ENCODE results near the gene SEPTIN1.
"Not testable (repeated sequence)": the region's sequence is repeated elsewhere in the genome, so short reads cannot be mapped to it uniquely, and the experiment has no call there.

The SEPTIN1 gene

DNA sequence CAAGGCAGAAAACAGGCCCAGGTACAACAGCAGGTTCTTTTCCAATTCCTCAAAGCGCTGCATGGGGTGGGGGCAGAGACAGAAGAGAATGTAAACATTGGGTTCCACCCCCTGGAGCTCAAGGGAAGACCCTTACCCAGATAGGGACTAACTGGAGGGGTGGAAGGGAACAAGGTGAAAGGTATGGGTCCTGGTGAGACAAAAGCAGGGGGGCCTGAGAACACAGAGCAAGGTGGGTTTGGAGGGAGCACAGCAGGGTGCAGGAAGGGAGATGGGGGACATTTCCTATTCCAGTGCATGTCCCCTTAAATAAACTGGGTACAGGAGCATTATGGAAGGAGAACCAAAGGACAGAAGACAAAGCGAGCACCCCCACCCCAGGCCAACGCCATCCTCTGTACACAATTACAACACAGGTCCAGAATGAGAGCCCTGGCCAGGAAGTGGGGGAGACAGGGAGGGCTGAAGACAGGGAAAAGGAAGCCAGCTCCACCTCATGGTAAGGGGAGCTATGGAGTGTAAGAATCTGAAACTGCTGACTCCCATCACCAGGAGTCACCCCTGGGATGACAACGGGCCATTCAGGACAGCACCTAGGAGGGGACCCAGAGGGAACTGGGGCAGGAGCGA lies 25.2 kb downstream of the SEPTIN1 start:
- peak; percentile 41 for DNase-seq

DNA sequence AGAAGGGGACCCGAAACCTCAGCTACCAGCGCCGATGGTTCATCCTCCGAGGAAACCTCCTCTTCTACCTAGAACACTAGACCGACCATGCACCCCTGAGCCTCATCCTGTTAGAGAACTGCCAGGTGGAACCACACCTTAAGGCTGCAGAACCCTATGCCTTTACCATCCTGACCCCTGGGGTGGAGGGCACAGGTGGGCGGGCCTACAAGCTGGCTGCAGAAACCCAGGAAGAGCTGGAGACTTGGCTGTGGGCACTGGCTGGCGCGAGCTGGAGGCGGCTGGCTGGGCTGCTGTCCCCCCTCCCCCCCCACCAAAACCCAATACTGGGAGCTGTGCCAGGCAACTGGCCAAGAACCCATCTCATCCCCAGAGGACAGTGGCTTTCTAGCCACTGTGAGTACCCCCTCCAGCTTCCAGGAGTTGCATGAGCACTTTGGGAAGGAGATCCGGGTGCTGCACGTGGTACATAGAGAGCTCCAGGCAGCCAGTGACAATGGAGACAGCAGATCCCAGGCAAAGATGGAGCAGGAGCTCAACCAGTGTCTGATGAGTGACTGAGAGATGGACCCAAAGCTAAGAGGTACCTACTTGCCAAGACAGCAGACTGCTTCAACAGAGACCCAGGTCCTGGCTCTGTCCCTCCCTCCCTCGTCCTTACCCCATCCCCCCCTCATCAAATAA lies 25.8 kb downstream of the SEPTIN1 start:
- peak; percentile 40 for DNase-seq

DNA sequence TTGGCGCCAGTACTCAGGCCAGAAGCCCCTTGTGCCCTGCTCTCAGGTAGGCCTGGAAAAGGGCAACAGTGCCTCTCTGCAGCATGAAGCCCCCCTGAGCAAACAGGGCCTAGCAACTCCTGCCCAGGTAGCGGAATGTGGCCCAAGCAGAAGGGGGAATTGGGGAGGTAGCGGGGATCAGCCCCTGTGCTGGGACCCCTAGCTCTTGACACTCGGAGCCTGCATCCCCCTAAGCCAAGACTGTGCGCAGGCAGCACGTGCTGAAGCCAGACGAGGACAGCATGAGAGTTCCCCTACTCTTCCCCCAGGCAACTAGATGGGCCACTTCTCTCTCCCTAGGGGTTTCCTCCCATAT lies 26.4 kb downstream of the SEPTIN1 start:
- DNase-seq = no peak

DNA sequence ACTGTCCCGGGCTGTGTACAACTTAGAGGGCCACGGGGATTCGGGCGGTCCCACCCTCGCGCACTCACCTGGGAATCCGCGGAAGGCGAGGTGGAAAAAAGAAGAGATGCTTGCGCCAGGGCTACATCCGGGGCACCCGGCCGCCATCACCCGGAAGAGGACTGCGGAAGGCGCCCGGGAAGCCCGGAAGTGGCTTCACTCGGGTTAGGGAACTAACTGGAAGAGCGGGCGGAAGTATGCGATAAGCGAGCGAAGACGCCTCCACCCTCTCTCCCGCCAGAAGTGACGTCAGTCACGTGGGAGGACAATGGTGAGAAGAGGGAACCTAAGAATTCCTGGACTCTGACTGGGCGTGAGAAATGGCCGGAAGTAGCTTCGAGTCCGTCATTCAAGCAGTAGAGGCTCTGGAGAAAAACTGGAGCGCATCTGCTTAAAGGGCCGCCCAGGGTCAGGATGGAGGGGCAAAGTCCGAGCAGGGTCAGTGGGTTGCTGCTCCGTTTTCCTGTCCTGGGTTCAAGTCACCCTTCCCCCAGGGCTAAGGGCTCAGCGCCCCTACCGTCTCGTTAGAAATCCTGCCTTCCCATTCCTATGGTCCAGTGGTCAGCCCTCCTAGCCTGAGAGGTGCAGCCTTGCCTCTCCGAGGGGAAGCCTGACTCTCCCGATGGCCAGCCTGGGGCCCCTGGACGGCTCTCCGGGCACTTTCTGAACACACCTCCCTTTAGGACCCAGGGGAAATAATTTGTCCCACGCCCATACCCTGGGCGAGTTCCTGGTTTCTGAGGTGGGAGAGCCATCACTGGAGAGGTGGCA lies 27.0 kb downstream of the SEPTIN1 start, which contains the start of gene CD2BP2:
CD2BP2 (minus strand) TSS at position 165 of the 810 bp plus-strand sequence. CDS start 627 bp downstream, outside the sequence.
- DNase-seq = peak; percentile 99

DNA sequence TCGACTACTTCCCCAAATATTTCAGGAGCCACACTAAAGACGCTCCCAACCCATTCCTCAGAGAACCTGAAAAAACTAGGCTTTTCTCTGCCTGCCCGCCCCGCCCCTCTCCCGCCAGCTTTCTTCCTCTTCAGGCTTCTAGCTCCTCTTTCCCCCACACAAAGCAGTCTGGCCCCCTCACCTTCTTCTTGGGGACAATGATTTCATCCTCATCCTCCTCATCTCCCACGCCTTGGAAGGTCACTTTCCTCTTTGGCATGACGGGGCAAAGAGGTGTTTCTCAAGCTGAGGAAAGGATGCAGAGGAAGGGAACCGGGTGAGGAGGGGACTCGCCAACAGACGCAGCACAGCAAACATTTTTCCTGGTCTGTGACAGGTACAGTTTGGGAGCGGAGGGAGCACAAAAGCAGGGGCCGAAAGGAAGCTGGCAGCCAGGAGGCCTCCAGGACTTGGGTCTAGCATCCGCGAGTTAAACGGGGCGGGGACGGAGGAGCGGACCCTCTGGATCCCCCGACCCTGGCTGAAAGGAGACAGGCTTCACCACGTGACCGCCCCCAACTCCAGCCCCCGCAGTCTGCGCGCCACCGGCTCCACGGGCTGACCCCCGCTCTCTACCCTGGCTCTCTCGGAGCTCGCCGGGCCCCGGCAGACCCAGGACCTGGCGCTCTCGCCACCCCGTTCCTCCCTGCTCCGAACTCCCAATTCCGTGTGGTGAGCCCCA lies 27.8 kb downstream of the SEPTIN1 start:
- no peak for DNase-seq

DNA sequence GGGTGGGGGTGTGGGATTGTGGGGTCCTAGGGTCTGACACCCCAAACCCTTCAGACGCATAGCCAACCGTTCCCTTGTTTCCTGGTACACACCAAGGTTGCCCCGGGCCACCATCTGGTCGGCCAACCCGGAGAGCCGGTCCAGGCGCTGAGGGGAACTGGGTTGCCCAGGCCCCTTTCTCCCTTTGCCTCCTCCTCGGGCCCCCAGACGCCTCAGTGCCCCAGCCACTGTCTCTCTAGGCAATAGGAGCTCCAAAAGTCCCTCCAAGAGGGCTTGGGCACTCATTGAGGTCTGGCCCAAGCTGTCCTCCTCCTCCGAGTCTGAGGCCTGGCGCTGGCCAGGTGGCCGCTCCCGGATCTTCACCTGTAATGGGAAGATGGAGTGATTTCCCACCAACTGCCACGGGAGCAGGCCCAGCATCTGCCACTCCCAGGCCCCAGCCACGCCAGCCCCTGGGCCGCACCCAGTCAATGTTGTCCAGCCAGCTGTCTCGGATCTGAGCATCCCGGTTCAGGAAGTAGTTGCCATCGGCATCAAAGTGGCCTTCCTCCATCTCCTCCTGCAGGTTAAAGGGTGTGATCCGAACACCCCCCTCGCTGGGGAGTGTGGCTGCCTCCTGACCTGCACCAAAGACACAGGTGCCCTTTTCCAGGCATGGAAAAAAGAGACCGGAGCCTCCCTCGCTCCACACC lies 28.8 kb downstream of the SEPTIN1 start:
- no peak for DNase-seq

DNA sequence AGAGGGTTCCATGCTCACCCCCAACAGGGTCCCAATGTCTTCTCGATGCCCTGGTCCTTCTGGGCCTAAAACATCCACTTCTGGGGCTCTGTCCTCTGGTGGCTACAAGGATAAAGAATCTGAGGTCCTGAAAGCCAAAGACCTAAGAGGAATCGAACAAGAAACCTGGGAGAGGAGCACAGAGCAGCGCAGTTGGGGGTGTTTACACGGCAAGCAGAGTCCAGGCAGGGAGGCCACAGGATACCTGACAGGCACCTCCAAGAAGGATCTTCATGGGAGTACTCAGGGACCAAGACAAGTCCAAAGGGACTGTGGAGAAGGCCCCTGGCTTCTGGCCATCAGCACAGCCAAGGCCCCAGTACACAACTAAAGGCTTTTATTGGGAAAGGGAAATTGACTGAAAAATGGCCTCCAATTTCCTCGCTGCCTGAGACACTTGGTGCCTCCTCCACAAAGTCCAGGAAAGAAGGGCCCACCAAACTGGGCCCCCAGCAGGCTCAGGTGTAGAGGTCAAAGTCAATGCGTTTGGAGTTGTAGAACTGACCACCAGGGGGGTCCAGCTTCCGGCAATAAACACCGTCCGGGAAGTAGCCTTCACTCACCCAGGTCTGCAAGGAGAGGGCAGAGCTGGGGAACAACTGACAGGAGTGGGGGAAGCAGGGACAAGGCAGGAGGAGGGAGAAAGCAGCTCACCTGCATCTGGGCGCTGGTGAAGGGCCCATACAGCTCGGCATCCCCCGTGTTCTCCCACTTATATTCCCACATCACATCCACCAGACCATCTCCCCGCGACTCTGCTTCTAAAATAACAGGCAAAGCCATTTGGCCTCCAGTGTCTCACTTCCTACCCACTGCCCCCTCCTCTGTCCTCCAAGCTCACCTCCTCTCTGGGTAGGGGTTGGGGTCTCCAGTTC lies 29.6 kb downstream of the SEPTIN1 start:
- DNase-seq = no peak

DNA sequence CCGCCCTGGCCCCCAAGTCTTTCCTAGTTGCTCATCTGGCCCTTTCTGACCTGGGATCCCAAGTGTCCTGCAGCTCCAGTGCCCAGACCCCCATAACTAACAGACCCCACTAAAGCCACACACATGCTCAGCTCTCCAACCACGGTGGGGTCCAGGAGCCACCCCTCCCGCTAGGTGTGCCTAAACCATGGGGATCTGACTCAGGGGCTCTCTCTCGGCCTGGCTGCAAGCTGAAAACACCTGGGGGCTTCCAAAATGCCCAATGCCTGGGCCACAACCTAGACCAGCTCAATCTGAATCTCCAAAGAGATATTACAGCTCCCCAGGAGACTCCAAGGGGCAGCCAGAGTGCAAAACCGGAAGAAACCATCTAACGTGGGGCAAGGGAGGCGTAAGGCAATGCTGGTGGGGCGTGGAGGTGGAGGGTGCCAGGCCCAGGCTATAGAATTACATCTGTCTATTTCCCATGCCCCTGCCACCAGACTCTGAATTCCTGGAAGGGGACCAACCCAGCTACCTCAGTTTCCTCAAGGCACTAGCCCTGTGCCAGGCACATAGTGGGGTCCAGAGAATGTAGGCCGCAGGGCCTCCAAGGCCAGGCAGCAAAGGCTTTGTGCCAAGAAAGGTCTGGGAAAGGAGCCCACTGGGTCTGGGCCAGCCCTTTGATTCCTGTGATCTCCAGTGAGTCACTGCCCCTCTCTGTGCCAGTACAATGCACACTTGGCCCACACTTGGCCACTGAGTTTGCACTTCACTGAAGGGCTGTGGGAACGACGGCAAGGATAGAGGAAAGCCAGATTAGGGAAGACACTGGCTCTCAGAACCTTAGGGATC lies 30.6 kb downstream of the SEPTIN1 start:
- no peak for DNase-seq

DNA sequence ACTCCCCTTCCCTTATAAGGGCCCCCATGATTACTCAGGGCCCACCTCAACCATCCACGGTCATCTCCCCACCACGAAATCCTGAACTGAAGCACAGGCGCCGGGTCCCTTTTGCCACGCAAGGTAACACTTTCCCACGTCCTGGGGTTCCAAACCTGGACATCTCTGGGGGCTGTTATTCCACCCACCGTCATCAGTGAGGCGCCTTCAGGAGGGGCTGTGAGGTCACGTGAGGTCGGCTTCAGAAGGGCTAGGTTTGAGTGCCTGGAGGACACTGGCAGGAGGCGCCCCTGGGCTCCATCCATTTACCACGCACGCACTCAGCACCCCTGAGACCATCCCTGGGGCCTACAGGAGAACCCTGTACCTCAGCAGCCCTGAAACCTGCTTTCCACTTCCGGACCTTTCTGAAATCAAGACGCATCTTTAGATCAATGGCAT lies 31.3 kb downstream of the SEPTIN1 start:
- DNase-seq = no peak

DNA sequence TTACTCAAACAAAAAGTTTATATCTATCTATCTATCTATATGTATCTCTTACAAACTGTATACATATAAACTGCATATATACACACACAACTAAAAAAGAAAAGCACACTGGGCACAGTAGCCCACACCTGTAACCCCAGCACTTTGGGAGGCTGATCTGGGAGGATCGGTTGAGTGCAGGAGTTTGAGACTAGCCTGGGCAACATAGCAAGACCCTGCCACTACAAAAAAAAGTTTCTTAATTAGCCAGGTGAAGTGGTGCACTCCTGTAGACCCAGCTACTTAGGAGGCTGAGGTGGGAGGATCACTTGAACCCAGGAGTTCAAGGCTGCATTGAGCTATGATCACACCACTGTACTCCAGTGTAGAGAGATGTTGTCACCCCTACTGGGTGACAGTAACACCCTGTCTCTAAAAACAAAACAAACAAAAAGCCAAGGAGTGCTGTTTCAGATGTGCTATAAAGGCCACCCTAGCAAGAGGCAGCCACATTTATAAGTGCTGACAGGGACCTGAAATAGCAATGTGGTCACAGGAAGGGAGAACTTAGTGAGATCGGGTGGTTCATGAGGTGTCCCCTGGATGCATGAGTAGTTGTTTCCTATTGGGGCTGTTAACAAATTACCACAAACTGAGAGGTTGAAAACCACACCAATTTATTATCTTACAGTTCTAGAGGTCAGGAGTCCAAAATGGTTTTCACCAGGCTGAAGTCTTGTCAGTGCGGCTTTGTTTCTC lies 32.1 kb downstream of the SEPTIN1 start:
- no peak for DNase-seq

DNA sequence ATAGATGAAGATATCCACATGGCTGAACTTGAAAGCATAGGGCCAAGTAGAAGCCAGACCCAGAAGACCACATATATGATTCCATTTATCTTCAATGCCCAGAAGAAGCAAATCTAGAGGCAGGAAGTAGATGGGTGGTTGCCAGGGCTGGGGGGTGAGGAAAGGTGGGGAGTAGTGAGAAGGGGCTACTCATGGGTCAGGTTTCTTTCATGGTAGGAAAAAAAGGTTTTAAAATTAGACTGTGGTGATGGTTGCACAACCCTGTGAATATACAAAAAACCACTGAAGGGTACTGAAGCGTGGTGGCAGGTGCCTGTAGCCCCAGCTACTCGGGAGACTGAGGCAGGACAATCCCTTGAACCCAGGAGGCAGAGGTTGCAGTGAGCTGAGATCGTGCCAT lies 32.7 kb downstream of the SEPTIN1 start:
- no peak for DNase-seq

DNA sequence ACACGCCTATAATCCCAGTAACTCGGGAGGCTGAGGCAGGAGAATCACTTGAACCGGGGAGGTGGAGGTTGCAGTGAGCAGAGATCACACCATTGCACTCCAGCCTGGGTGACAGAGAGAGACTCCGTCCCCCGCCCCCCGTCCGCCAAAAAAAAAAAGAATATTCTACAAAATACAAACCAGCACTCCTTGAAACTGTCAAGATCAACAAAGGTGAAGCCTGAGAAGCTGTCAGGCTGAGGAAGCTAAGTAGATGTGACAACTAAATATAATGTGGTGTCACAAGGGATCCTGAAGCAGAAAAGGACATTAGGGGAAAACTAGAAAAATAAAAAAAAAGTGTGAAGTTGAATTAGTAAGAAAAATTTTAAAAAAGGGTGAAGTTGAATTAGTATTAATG lies 33.4 kb downstream of the SEPTIN1 start:
- DNase-seq = no peak

DNA sequence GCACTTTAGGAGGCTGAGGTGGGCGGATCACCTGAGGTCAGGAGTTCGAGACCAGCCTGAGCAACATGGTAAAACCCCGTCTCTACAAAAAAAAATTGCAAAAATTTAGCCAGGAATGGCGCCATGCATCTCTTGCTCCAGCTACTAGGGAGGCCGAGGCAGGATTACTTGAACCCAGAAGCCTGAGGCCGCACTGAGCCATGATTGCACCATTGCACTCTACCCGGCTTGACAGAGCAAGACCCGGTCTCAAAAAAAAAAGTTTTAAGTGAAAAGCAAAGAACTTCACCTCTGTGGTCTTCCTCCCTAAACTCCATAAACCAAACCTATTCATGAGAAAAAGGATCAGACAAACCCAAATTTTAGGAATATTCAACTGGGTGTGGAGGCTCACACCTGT lies 34.2 kb downstream of the SEPTIN1 start:
- DNase-seq = no peak

DNA sequence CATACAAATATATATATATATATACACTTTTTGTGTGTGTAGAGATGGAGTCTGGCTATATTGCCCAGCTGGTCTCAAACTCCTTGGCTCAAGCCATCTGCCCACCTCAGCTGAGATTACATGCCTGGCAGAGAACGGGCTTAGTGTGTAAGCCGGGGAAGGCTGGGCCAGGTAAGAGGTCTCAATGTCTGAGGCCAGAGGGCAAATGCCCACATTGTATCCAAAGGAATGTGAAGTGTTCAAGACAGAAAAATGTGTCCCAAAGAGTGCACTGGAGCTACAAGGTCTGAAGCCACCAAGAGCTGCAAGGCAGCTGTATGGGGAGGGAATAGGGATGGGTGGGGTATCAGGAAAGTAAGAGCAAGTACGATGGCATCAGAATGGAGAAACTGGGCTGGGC lies 36.1 kb downstream of the SEPTIN1 start:
- DNase-seq = peak; percentile 54

DNA sequence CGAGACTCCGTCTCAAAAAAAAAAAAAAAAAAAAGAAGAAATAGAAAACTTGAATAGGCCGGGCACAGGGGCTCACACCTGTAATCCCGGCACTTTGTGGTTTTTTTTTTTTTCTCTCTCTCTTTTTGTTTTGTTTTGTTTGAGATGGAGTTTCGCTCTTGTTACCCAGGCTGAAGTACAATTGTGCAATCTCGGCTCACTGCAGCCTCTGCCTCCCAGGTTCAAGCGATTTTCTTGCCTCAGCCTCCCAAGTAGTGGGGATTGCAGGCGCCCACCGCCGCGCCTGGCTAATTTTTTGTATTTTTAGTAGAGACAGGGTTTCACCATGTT lies 38.9 kb downstream of the SEPTIN1 start:
- not testable (repeated sequence) for DNase-seq

DNA sequence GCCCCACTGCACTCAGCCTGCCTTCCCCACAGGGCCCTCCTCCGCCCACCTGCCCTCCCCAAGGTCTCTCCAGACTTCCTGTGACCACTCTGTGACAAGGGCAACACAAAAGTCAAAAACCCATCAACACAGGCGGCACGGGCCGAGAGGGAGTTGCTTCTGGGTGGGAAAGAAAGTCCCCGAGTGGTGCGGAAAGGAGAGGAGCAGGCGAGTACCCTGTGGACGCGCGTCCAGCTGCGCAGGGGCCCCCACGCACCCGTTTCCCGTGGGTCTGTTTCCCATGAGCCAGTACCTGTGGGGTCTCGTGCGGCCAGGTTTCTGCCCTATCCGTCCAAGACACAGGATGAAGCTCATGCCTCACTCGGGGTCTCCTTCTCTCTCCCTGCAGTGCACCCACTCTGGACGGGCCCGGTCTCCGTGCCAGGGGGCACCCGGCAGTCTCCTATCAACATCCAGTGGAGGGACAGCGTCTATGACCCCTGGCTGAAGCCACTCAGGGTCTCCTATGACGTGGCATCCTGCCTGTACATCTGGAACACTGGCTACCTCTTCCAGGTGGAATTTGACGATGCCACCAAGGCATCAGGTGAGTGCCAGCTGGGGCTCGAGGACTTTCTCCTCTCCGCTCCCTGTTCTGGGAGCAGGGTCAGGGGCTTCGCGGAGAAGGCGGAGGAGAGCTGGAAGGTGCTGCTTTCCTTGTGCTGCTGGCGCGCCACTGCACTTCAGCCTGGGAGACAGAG lies 39.4 kb downstream of the SEPTIN1 start:
- DNase-seq = peak; percentile 46

DNA sequence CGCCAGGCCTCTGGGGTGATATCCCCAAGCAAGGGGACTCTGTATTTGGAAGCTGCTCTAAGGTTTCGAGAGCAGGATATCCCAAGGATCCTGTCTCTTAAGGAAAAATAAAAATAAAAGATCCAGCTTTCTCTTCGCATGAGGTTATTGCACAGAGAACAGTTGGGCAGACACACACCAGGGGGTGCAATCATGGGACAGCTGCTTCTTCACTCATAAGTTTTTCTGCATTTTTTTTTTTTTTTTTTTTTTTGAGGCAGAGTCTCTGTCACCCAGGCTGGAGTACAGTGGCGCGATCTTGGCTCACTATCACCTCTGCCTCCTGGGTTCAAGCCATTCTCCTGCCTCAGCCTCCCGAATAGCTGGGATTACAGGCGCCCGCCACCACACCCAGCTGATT lies 40.4 kb downstream of the SEPTIN1 start:
- DNase-seq = not testable (repeated sequence)

DNA sequence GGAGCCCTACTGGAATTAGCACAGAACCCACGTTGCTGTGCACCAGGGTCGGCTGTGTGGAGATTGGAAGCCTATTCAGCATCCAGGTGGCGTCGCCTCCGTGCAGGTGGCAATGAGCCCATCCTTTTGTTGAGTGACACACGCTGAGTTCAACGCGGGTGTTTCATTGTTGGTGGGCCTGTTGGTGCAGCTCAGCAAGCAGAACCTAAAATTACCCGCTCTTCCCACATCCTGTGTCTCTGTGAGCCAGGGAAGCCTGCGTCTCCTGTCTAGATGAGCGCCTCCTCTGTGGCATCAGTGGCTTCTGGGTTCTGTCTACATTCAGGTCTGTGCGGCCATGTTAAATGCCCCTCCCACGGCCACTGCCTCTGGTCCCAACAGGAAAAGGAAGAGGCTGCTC lies 41.7 kb downstream of the SEPTIN1 start:
- peak; percentile 51 for DNase-seq

DNA sequence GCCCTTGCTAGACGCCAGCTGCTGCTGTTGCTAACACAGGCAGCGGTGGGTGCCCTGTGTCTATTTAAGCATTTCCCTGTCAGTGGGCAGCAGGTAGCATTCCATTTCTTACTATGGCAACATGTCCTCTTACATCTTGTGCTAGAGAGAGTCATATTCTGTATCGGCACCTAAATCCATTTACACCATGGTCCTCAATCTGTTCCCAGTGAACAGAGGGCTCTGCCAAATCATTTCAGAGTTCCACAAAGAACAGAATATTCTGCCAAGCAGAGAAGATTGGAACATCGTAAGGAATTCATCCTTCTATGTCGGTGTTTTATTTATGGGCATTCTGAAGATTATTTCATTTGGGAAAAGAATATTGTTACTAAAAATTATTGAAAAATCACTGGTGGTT lies 43.6 kb downstream of the SEPTIN1 start:
- peak; percentile 4 for DNase-seq

Data from islet precursor cell (in vitro differentiated cells).